A549 (cell line): ENCODE measurements around the gene CBX4. TPM values are rescaled to one million over a fixed set of nuclear protein-coding genes. Genes with fewer than 3 reads are reported as not detected.
"Not testable (repeated sequence)": the region's sequence is repeated elsewhere in the genome, so short reads cannot be mapped to it uniquely, and the experiment has no call there.

ENCODE experiments used
- ATAC-seq, 2 experiments: fragments of 200-7000 bp in 1 of 2; fragments of >200 bp in 1 of 2; cut with Nextera tagmentation in 1 of 2; cut with Tn5 transposase in 1 of 2; 3 replicates each; pipeline versions ENCODE4 v1.8.0 to v1.9.1; 2018 to 2020; ENCODE audit warnings: mild to moderate bottlenecking in 1 of 2, moderate library complexity in 1 of 2
- CTCF ChIA-PET: fragments of 300-600 bp; sonication (Branson Sonifier 250); formaldehyde crosslinking; extraction: SDS; loops from one replicate; lab custom pipeline; 2021; ENCODE audit warnings: antibody characterized with exemption, inconsistent platforms; lab: Yijun Ruan, JAX
- POLR2A ChIA-PET: fragments of 350-600 bp; formaldehyde crosslinking; extraction: SDS; loops from one replicate; lab custom pipeline; 2021; ENCODE audit warnings: antibody characterized with exemption, inconsistent platforms; lab: Yijun Ruan, JAX
- DNase-seq, 2 experiments: peaks; one replicate each; pipeline versions ENCODE4 v3.0.0 to v3.0.0-alpha.2; 2011 to 2016; ENCODE audit warnings: low read depth in 1 of 2, low spot score in 1 of 2
- FAIRE-seq: peaks from 2 replicates; lab custom pipeline; 2011; peaks lifted over from hg19 to GRCh38; lab: Jason Lieb, UNC
- H3K27ac ChIP-seq, 2 experiments: fragments of >200 bp; sonication (Bioruptor Twin); formaldehyde crosslinking; 3 replicates each; pipeline ENCODE4 v1.5.1; 2016 to 2017
- H3K4me1 ChIP-seq: fragments of >200 bp; sonication (Bioruptor Twin); formaldehyde crosslinking; 3 replicates; pipeline ENCODE4 v1.6.1; 2016
- H3K4me2 ChIP-seq: fragments of >200 bp; sonication (Bioruptor Twin); formaldehyde crosslinking; 3 replicates; pipeline ENCODE4 v1.6.1; 2016
- H3K4me3 ChIP-seq: fragments of >200 bp; sonication (Bioruptor Twin); formaldehyde crosslinking; 3 replicates; pipeline ENCODE4 v1.5.1; 2016
- H3K9me3 ChIP-seq: fragments of >200 bp; sonication (Bioruptor Twin); formaldehyde crosslinking; 3 replicates; pipeline ENCODE4 v1.6.1; 2016
- BHLHE40 ChIP-seq: IDR thresholded peaks from 2 replicates; pipeline ENCODE4 v1.6.1; 2012; ENCODE audit warnings: low read depth, low read length, inconsistent platforms
- CBX2 ChIP-seq: fragments of 200-600 bp; sonication (generic); IDR thresholded peaks from 2 replicates; pipeline ENCODE4 v1.6.1; 2016; ENCODE audit warnings: low read depth, mild to moderate bottlenecking, borderline replicate concordance
- CHD2 ChIP-seq: fragments of 150-350 bp; IDR thresholded peaks from 2 replicates; pipeline ENCODE4 v1.6.1; 2014; ENCODE audit warnings: low read length; ENCODE audit not compliant: partially characterized antibody
- CHD4 ChIP-seq: fragments of 200-600 bp; sonication (generic); IDR thresholded peaks from 2 replicates; pipeline ENCODE4 v1.6.1; 2016; ENCODE audit warnings: antibody characterized with exemption, mild to moderate bottlenecking, borderline replicate concordance
- ESRRA ChIP-seq: fragments of 150-350 bp; IDR thresholded peaks from 2 replicates; pipeline ENCODE4 v1.6.1; 2014; ENCODE audit warnings: mild to moderate bottlenecking, low read length, borderline replicate concordance
- FOSB ChIP-seq: fragments of 250-450 bp; sonication (Bioruptor Pico); IDR thresholded peaks from 2 replicates; pipeline ENCODE4 v1.5.0; 2020; ENCODE audit warnings: mild to moderate bottlenecking, moderate library complexity
- GATA3 ChIP-seq: IDR thresholded peaks from 2 replicates; pipeline ENCODE4 v1.6.1; 2012; ENCODE audit warnings: borderline replicate concordance
- HDAC2 ChIP-seq: fragments of 200-600 bp; sonication (generic); IDR thresholded peaks from 2 replicates; pipeline ENCODE4 v1.6.1; 2016
- HES2 ChIP-seq: fragments of >200 bp; sonication (Bioruptor Twin); formaldehyde crosslinking; IDR thresholded peaks from 2 replicates; pipeline ENCODE4 v1.6.1; 2016
- JUN ChIP-seq, 2 experiments: fragments of >200 bp; sonication (Bioruptor Twin); formaldehyde crosslinking; IDR thresholded peaks; 2 replicates in 1 of 2; 3 replicates in 1 of 2; pipeline ENCODE4 v1.6.1; 2016 to 2017
- KDM1A ChIP-seq: fragments of 200-600 bp; sonication (generic); IDR thresholded peaks from 2 replicates; pipeline ENCODE4 v1.6.1; 2016; ENCODE audit warnings: low read depth, mild to moderate bottlenecking
- KDM5A ChIP-seq: fragments of 200-600 bp; sonication (generic); IDR thresholded peaks from 2 replicates; pipeline ENCODE4 v1.6.1; 2016; ENCODE audit warnings: antibody characterized with exemption, mild to moderate bottlenecking
- MAX ChIP-seq: IDR thresholded peaks from 2 replicates; pipeline ENCODE4 v1.6.1; 2012
- MYC ChIP-seq: IDR thresholded peaks from 2 replicates; pipeline ENCODE4 v1.6.1; 2012; ENCODE audit warnings: mild to moderate bottlenecking, inconsistent platforms, low read length, improper control_type of control experiment, borderline replicate concordance
- NFE2L2 ChIP-seq: fragments of 150-350 bp; conservative IDR thresholded peaks from 2 replicates; pipeline ENCODE4 v1.6.1; 2014; ENCODE audit warnings: low read length
- NPAS2 ChIP-seq: fragments of 250-450 bp; sonication (Bioruptor Pico); IDR thresholded peaks from 2 replicates; pipeline ENCODE4 v1.8.0; 2022; ENCODE audit warnings: mild to moderate bottlenecking, moderate library complexity, borderline replicate concordance
- PHF8 ChIP-seq: fragments of 200-600 bp; sonication (generic); IDR thresholded peaks from 2 replicates; pipeline ENCODE4 v1.6.1; 2016; ENCODE audit warnings: low read depth, mild to moderate bottlenecking, antibody characterized with exemption, moderate library complexity, borderline replicate concordance
- ZC3H11A ChIP-seq: fragments of 450-650 bp; IDR thresholded peaks from 2 replicates; pipeline ENCODE4 v1.6.1; 2014; ENCODE audit warnings: antibody characterized with exemption, mild to moderate bottlenecking
- WGBS: methylation state at CpG from one replicate; pipeline ENCODE4 v1.1.6; 2017; ENCODE audit errors: missing lambda C conversion rate; 5-methylcytosine and 5-hydroxymethylcytosine counted together
- polyA plus RNA-seq, 4 experiments: library from polyadenylated mRNA; depleted of rRNA in 3 of 4; stranded (reverse); fragments of >200 nt; fragmentation: RNase III in 1 of 4; extraction: RNeasy Plus Mini Kit Qiagen cat#74134 plus additional on column Dnase treatment in 1 of 4; gene quantifications; 2 replicates in 3 of 4; 3 replicates in 1 of 4; pipeline ENCODE4 v1.2.3, GENCODE V29; 2011 to 2017
- TF ChIP-seq, protein P1 (sequence below): IDR thresholded peaks from 2 replicates; pipeline ENCODE4 v1.6.1; 2012
- TF ChIP-seq, protein P2 (sequence below): fragments of 250-450 bp; sonication (Bioruptor Pico); IDR thresholded peaks from 2 replicates; pipeline ENCODE4 v1.5.0; 2020; ENCODE audit warnings: low read depth, mild to moderate bottlenecking, moderate library complexity
- TF ChIP-seq, protein P3 (sequence below): fragments of 200-600 bp; sonication (generic); IDR thresholded peaks from 2 replicates; pipeline ENCODE4 v1.6.1; 2016; ENCODE audit warnings: antibody characterized with exemption, mild to moderate bottlenecking, moderate library complexity

The CBX4 gene
- polyA plus RNA-seq, 2 of the 4 experiments (the other 2 are of a cell fraction): 31.0 to 34.1 TPM

DNA sequence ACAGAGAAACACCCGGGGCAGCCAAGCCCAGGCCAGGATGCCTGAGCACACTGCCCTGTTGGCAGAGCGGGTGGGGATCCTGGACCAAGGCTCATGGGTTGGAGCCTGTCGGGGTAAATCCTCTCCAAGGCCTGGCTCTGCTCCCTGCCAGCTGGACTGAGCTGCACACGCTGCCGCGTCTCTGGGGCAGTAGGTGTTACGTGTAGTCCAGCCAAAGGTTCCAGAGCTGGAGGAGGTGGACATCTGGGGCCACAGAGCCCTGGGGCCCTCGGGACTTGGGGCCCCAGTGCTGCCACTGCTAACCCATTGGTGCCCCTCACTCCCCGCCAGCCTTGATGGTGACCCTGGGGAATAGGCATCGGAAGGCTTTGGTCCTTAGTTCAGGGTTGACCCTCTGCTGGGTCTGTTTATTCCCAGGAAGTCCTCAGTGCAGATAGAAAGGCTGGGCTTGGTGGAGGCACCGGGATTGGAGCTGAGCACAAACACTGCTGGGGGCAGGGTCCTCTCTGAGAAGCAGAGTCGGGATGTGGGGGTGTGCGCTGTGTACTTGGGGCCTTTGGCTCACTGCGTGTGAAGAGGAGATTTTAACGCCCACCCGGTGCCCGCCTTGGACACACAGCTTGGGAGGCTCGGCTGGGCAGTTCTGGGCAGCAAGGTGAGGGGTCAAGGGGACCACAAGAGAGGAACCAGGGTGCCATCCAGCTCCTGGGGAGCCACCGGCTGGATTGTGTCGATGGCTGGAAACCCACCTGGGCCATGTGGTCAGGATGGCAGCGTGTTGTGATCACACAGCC is 16.3 kb upstream of the CBX4 start:
- ATAC-seq: no peak
- H3K4me1 ChIP-seq: peaks cover 21% of the 10 kb centered on the region
- 88% methylated on average over 21 of the region's 21 CpGs for WGBS
- CTCF ChIA-PET: interaction anchor here (0.6 to 6.0 kb wide), 16 partner anchors 9 to 146 kb away, joined by 3 to 66 read pairs (median 4); partner anchors contain the start of gene CBX4
- POLR2A ChIA-PET: no interaction called here
- FAIRE-seq: no peak
- no peak overlapping the region for H3K4me3 ChIP-seq
- H3K9me3 ChIP-seq: no peaks in the 10 kb centered on the region
- no peak for DNase-seq
- TF ChIP-seq BHLHE40 (no peak), ESRRA (no peak)
- H3K4me2 ChIP-seq: no peak overlapping the region
- H3K27ac ChIP-seq: no peak overlapping the region

GRCh38 chr17:79854080-79855060 is 15.1 kb upstream of the CBX4 start:
- H3K4me1 ChIP-seq: peaks cover 33% of the 10 kb centered on the region
- H3K9me3 ChIP-seq: no peaks in the 10 kb centered on the region
- H3K4me2 ChIP-seq: no peak overlapping the region
- ATAC-seq (no peak), FAIRE-seq (no peak), DNase-seq (no peak)
- TF ChIP-seq KDM1A (no peak), NFE2L2 (no peak), KDM5A (no peak), FOSB (no peak), PHF8 (no peak), MAX (no peak), CHD4 (no peak), GATA3 (no peak), NPAS2 (CRISPR knock-in tag) (no peak), CHD2 (no peak), BHLHE40 (no peak), HDAC2 (no peak), HES2 (no peak), ZC3H11A (no peak), CBX2 (no peak), MYC (no peak), JUN (IDR thresholded peaks at IDR 0.05) (no peak)
- TF ChIP-seq, protein P1, sequence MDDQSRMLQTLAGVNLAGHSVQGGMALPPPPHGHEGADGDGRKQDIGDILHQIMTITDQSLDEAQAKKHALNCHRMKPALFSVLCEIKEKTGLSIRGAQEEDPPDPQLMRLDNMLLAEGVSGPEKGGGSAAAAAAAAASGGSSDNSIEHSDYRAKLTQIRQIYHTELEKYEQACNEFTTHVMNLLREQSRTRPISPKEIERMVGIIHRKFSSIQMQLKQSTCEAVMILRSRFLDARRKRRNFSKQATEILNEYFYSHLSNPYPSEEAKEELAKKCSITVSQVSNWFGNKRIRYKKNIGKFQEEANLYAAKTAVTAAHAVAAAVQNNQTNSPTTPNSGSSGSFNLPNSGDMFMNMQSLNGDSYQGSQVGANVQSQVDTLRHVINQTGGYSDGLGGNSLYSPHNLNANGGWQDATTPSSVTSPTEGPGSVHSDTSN: no peak
- TF ChIP-seq, protein P2, sequence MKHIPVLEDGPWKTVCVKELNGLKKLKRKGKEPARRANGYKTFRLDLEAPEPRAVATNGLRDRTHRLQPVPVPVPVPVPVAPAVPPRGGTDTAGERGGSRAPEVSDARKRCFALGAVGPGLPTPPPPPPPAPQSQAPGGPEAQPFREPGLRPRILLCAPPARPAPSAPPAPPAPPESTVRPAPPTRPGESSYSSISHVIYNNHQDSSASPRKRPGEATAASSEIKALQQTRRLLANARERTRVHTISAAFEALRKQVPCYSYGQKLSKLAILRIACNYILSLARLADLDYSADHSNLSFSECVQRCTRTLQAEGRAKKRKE (CRISPR knock-in tag): no peak
- TF ChIP-seq, protein P3, sequence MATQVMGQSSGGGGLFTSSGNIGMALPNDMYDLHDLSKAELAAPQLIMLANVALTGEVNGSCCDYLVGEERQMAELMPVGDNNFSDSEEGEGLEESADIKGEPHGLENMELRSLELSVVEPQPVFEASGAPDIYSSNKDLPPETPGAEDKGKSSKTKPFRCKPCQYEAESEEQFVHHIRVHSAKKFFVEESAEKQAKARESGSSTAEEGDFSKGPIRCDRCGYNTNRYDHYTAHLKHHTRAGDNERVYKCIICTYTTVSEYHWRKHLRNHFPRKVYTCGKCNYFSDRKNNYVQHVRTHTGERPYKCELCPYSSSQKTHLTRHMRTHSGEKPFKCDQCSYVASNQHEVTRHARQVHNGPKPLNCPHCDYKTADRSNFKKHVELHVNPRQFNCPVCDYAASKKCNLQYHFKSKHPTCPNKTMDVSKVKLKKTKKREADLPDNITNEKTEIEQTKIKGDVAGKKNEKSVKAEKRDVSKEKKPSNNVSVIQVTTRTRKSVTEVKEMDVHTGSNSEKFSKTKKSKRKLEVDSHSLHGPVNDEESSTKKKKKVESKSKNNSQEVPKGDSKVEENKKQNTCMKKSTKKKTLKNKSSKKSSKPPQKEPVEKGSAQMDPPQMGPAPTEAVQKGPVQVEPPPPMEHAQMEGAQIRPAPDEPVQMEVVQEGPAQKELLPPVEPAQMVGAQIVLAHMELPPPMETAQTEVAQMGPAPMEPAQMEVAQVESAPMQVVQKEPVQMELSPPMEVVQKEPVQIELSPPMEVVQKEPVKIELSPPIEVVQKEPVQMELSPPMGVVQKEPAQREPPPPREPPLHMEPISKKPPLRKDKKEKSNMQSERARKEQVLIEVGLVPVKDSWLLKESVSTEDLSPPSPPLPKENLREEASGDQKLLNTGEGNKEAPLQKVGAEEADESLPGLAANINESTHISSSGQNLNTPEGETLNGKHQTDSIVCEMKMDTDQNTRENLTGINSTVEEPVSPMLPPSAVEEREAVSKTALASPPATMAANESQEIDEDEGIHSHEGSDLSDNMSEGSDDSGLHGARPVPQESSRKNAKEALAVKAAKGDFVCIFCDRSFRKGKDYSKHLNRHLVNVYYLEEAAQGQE: no peak
- ChIA-PET CTCF (interaction anchor here (0.6 to 6.0 kb wide), 12 partner anchors 8 to 145 kb away, joined by 3 to 66 read pairs (median 4); partner anchors contain the start of gene CBX4), POLR2A (interaction anchor here (1.5 kb wide), 1 partner anchor 15 kb away, joined by 6 read pairs; the partner anchor contains the start of gene CBX4)
- WGBS: 79% methylated on average over 14 of the region's 14 CpGs
- no peak overlapping the region for H3K4me3 ChIP-seq
- no peak overlapping the region for H3K27ac ChIP-seq

GRCh38 chr17:79853168-79853567 is 13.9 kb upstream of the CBX4 start:
- CTCF ChIA-PET: interaction anchor here (1.9 to 15.4 kb wide), 5 partner anchors 12 to 70 kb away, joined by 5 to 238 read pairs (median 12); partner anchors contain the start of gene CBX4
- POLR2A ChIA-PET: interaction anchor here (0.9 kb wide), 1 partner anchor 14 kb away, joined by 8 read pairs; the partner anchor contains the start of gene CBX4
- not testable (repeated sequence) for H3K9me3 ChIP-seq, FAIRE-seq, DNase-seq, H3K4me3 ChIP-seq, ATAC-seq
- 69% methylated on average over 10 of the region's 10 CpGs for WGBS
- peaks cover 33% of the 10 kb centered on the region for H3K4me1 ChIP-seq
- peak overlapping the region; percentile 70 to 83 for H3K27ac ChIP-seq
- H3K4me2 ChIP-seq: peak overlapping the region; percentile 75
